Retina (tissue), 1 donor: ENCODE results near the gene ASPDH.
"Not testable (repeated sequence)": the region's sequence is repeated elsewhere in the genome, so short reads cannot be mapped to it uniquely, and the experiment has no call there.

Experiments used
- DNase-seq: peaks from one replicate; pipeline ENCODE4 v3.0.0-alpha.2; 2016

Gene ASPDH

GRCh38 chr19:50476224-50476906, 37.3 kb downstream of the ASPDH start, which contains the start of the genes EMC10 and GARIN5A:
EMC10 (plus strand) TSS chr19:50476507; CDS start chr19:50476545, 38 bp downstream.
GARIN5A (minus strand) TSS chr19:50476848; CDS start chr19:50476388, 460 bp downstream.
- peak; percentile 98 for DNase-seq

- DNase-seq = no peak
These were observed 37.9 kb downstream of the ASPDH start for GRCh38 chr19:50475736-50476223.

- DNase-seq = no peak
These were observed 38.6 kb downstream of the ASPDH start for GRCh38 chr19:50475101-50475568.

GRCh38 chr19:50473336-50473735, 40.4 kb downstream of the ASPDH start:
- not testable (repeated sequence) for DNase-seq

GRCh38 chr19:50468818-50469217, 44.9 kb downstream of the ASPDH start:
- DNase-seq = no peak

GRCh38 chr19:50467566-50467965, 46.1 kb downstream of the ASPDH start:
- DNase-seq = no peak

- no peak for DNase-seq
These were observed 47.0 kb downstream of the ASPDH start for GRCh38 chr19:50466706-50467039.

- peak; percentile 80 for DNase-seq
These were observed 47.6 kb downstream of the ASPDH start for GRCh38 chr19:50465986-50466705.

GRCh38 chr19:50465000-50465399, 48.7 kb downstream of the ASPDH start:
- DNase-seq = no peak

GRCh38 chr19:50464348-50464747, 49.4 kb downstream of the ASPDH start:
- no peak for DNase-seq

- DNase-seq = no peak
These were observed 50.7 kb downstream of the ASPDH start for GRCh38 chr19:50462970-50463369.
